NCI-H187 treated with DMSO at 0.1 percent for 48 hours (cell line): Measurements from ENCODE around the gene CCDC154.

Experiments used
- DNase-seq: peaks from one replicate; lab custom pipeline; 2025; lab: John Stamatoyannopoulos, UW

The CCDC154 gene

DNA sequence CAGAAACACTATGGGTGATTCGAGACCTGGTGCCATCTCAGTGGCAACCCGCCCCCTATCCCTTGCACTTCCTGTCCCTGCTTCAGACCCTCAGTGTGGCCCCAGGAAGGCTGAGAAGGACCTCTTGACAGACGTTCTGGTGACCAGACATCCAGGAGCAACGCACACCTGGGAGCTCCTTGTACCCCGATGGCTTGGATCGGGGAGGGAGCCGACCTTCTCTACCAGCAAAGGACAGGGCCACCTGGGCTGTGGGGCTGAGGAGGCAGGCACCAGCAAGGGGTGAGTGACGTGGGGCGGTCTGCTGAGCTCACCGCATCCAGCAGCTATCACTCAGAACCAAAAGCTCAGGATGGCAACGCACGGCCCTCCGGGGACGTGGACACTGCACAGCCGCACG, 57.0 kb downstream of the CCDC154 start:
- no peak for DNase-seq

DNA sequence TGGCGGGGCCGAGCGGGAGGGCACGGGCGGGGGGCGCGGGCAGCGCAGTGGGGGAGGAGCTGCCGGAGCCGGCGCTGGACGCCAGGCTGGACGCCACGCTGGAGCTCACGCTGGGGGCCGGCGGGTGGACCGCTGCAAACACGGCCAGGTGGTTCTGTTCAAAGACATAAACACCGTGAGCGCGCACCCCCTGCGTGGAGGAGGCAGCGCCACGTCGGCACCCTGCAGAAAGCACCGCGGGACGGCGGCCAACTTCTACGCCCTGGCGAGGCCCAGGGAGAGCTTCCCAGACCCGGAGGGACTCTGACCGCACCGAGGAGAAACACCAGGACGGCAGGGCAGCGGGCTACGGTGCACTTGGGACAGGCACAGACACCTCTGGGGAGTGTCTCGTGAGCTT, 59.1 kb downstream of the CCDC154 start:
- DNase-seq = no peak
